ENCODE results near the gene NKX6-2. TPM values are rescaled to one million over a fixed set of nuclear protein-coding genes. Genes with fewer than 3 reads are reported as not detected.

Gene NKX6-2
- total and polyA plus RNA-seq, 2 experiments from 2014 or later: 0.24 to 9.3 TPM

DNA sequence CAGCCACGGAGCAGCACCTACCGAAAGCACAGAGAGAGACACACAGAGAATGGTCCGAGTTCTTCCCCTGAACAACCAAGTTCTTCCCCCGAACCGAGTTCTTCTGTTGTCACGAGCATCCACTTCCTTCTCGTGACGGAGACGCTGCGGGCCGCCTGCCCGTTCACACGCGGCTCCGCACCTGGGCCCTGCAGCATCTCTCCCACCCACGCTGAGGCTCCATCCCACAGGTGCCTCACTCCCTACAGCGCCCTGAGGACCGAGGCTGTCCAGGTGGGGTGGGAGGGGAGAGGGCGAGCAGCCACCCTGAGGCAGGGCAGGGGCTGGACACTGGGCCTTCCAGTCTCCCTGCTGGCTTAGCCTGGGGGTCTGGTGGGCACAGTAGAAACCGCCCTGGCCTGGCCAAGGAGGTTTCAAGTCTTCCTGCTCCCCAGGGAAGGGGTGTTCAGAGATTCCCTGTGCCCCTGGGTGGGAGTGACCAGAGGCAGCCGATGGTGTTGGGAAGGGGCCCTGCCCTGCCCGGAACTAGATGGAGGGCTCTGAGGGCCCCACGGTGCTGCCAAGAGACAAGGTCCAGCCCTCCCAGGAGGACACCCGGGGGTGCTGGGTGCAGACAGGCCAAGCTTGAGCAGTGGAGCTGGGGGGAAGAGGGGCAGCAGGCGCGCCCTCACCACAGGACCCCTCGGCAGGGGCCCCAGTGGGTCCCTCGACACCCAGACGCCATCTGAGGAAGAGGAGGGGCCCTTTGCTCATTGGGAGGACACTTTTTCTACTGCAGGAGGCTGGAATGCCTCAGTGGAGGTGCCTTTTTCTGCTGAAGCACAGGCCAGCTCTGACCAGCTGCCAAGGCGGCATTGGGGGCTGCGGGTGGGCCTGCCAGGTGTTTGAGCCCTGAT is 5.2 kb upstream of the NKX6-2 start (continued):
- TF ChIP-seq, protein P1, sequence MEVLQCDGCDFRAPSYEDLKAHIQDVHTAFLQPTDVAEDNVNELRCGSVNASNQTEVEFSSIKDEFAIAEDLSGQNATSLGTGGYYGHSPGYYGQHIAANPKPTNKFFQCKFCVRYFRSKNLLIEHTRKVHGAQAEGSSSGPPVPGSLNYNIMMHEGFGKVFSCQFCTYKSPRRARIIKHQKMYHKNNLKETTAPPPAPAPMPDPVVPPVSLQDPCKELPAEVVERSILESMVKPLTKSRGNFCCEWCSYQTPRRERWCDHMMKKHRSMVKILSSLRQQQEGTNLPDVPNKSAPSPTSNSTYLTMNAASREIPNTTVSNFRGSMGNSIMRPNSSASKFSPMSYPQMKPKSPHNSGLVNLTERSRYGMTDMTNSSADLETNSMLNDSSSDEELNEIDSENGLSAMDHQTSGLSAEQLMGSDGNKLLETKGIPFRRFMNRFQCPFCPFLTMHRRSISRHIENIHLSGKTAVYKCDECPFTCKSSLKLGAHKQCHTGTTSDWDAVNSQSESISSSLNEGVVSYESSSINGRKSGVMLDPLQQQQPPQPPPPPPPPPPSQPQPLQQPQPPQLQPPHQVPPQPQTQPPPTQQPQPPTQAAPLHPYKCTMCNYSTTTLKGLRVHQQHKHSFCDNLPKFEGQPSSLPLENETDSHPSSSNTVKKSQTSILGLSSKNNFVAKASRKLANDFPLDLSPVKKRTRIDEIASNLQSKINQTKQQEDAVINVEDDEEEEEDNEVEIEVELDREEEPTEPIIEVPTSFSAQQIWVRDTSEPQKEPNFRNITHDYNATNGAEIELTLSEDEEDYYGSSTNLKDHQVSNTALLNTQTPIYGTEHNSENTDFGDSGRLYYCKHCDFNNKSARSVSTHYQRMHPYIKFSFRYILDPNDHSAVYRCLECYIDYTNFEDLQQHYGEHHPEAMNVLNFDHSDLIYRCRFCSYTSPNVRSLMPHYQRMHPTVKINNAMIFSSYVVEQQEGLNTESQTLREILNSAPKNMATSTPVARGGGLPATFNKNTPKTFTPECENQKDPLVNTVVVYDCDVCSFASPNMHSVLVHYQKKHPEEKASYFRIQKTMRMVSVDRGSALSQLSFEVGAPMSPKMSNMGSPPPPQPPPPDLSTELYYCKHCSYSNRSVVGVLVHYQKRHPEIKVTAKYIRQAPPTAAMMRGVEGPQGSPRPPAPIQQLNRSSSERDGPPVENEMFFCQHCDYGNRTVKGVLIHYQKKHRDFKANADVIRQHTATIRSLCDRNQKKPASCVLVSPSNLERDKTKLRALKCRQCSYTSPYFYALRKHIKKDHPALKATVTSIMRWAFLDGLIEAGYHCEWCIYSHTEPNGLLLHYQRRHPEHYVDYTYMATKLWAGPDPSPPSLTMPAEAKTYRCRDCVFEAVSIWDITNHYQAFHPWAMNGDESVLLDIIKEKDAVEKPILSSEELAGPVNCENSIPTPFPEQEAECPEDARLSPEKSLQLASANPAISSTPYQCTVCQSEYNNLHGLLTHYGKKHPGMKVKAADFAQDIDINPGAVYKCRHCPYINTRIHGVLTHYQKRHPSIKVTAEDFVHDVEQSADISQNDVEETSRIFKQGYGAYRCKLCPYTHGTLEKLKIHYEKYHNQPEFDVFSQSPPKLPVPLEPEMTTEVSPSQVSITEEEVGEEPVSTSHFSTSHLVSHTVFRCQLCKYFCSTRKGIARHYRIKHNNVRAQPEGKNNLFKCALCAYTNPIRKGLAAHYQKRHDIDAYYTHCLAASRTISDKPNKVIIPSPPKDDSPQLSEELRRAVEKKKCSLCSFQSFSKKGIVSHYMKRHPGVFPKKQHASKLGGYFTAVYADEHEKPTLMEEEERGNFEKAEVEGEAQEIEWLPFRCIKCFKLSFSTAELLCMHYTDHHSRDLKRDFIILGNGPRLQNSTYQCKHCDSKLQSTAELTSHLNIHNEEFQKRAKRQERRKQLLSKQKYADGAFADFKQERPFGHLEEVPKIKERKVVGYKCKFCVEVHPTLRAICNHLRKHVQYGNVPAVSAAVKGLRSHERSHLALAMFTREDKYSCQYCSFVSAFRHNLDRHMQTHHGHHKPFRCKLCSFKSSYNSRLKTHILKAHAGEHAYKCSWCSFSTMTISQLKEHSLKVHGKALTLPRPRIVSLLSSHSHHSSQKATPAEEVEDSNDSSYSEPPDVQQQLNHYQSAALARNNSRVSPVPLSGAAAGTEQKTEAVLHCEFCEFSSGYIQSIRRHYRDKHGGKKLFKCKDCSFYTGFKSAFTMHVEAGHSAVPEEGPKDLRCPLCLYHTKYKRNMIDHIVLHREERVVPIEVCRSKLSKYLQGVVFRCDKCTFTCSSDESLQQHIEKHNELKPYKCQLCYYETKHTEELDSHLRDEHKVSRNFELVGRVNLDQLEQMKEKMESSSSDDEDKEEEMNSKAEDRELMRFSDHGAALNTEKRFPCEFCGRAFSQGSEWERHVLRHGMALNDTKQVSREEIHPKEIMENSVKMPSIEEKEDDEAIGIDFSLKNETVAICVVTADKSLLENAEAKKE (CRISPR knock-in tag; IDR thresholded peaks at IDR 0.05): no peak

- Histone ChIP-seq H4K20me1 (replicated peaks; ENCODE audit: insufficient read depth) (no peaks in the 10 kb centered on the region), H3K9me2 (ENCODE audit: insufficient read depth) (no peaks in the 10 kb centered on the region), H2AFZ (no peak overlapping the region), H3K27ac (ENCODE audit: low read depth) (no peak overlapping the region), H3K4me1 (ENCODE audit: insufficient read depth) (no peaks in the 10 kb centered on the region), H3K27me3 (ENCODE audit: insufficient read depth) (peaks cover 47% of the 10 kb centered on the region), H3K36me3 (ENCODE audit: insufficient read depth) (no peaks in the 10 kb centered on the region), H3K79me2 (replicated peaks; ENCODE audit: insufficient read depth) (no peaks in the 10 kb centered on the region), H3K4me2 (no peak overlapping the region), H3K4me3 (no peak overlapping the region), H3F3A (replicated peaks; ENCODE audit: low read depth) (no peaks in the 10 kb centered on the region)
- Mint-ChIP-seq H3K4me1 (no peaks in the 10 kb centered on the region), H3K27ac (no peak overlapping the region), H3K36me3 (ENCODE audit: low read depth) (no peaks in the 10 kb centered on the region), H3K9me3 (no peaks in the 10 kb centered on the region), H3K27me3 (ENCODE audit: insufficient read depth, low read depth, poor library complexity) (peaks cover 45% of the 10 kb centered on the region), H3K4me3 (no peak overlapping the region)
- ATAC-seq (no peak), DNase-seq (ENCODE audit: low spot score) (no peak)
- TF ChIP-seq CREB1 (CRISPR knock-in tag; IDR thresholded peaks at IDR 0.05; ENCODE audit: low read depth) (no peak), POLR2AphosphoS5 (IDR thresholded peaks at IDR 0.05; ENCODE audit: low read depth) (no peak), JUNB (IDR thresholded peaks at IDR 0.05; ENCODE audit: unreplicated experiment) (no peak), NANOG (IDR thresholded peaks at IDR 0.05; ENCODE audit: borderline replicate concordance) (no peak), EZH2 (IDR thresholded peaks at IDR 0.05; ENCODE audit: low read depth, unreplicated experiment) (no peak), ETS1 (IDR thresholded peaks at IDR 0.05) (no peak), STAT1 (IDR thresholded peaks at IDR 0.05; ENCODE audit: unreplicated experiment) (no peak)
- TF ChIP-seq, protein P1 (CRISPR knock-in tag; IDR thresholded peaks at IDR 0.05): no peak
Measured at GRCh38 chr10:132790470-132790869, 4.5 kb upstream of the NKX6-2 start.
